Activated T-helper 2 cell treated with anti-CD3 and anti-CD28 coated beads, Interferon-gamma antibody, Interleukin-2, Interleukin-4, amounts not matched to agents 10 μg/mL and 5 μg/mL and 100 μg/mL, durations not matched to agents 14 hours and 24 hours and 36 hours (primary cell): ENCODE measurements around the gene PSME3IP1. TPM values are rescaled to one million over a fixed set of nuclear protein-coding genes. Genes with fewer than 3 reads are reported as not detected.
A peak's percentile ranks its signal among the peaks of the same experiment; 100 is the strongest.
"Not testable (repeated sequence)": the region's sequence is repeated elsewhere in the genome, so short reads cannot be mapped to it uniquely, and the experiment has no call there.

Experiments
- DNase-seq: peaks from one replicate; pipeline ENCODE4 v3.0.0; 2021; ENCODE audit warnings: low spot score
- H3K27ac Mint-ChIP-seq: one replicate; pipeline ENCODE4 v1.8.0; 2021; ENCODE audit warnings: mixed read lengths
- H3K27me3 Mint-ChIP-seq: one replicate; pipeline ENCODE4 v1.8.0; 2021; ENCODE audit warnings: low read depth, mixed read lengths
- H3K36me3 Mint-ChIP-seq: one replicate; pipeline ENCODE4 v1.8.0; 2021; ENCODE audit warnings: low read depth, mixed read lengths
- H3K4me1 Mint-ChIP-seq: one replicate; pipeline ENCODE4 v1.8.0; 2021; ENCODE audit warnings: low read depth, mixed read lengths
- H3K4me3 Mint-ChIP-seq: one replicate; pipeline ENCODE4 v1.8.0; 2021; ENCODE audit warnings: low read depth, mild to moderate bottlenecking, moderate library complexity, mixed read lengths
- H3K9me3 Mint-ChIP-seq: one replicate; pipeline ENCODE4 v1.8.0; 2021; ENCODE audit warnings: mixed read lengths
- intact Hi-C: fragments of 100-400 bp; cut with micrococcal nuclease; formaldehyde crosslinking; loops from one replicate; pipeline ENCODE4 v1.15.1; 2023
- total RNA-seq: library from RNA; stranded (reverse); gene quantifications from 2 replicates; pipeline ENCODE4 v1.2.3, GENCODE V29; 2022

Gene PSME3IP1
- total RNA-seq, 1 donor from 2014 or later, result 125 TPM

DNA sequence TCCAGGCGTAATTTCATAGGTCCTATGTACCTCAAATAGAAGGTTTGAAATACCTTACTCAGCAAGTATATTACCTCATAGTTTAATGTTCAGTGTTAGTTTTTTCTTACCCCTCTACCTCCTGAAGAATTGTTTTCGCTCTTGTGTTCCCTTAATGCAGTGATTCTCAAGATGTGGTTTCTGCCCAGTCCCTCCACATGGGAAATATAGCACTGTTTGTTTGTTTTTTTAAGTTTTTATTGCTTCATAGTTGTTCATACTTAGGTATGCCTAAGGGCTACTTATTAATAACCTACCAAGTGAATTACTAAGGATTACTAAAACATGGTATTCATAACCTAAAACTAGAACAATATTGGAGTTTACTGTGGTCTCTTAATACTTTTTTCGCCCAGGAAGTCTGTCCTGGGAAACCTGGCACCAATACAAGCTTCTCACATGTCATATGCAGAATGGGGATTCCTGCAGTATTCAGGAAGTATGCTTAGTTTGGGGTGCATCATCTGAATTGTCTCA lies 5.3 kb upstream of the PSME3IP1 start:
- Mint-ChIP-seq H3K4me1 (peaks cover 30% of the 10 kb centered on the region), H3K36me3 (peaks cover 20% of the 10 kb centered on the region), H3K27ac (no peak overlapping the region), H3K9me3 (no peaks in the 10 kb centered on the region), H3K4me3 (no peak overlapping the region), H3K27me3 (no peaks in the 10 kb centered on the region)
- no peak for DNase-seq
- intact Hi-C loops, result no loop called here

DNA sequence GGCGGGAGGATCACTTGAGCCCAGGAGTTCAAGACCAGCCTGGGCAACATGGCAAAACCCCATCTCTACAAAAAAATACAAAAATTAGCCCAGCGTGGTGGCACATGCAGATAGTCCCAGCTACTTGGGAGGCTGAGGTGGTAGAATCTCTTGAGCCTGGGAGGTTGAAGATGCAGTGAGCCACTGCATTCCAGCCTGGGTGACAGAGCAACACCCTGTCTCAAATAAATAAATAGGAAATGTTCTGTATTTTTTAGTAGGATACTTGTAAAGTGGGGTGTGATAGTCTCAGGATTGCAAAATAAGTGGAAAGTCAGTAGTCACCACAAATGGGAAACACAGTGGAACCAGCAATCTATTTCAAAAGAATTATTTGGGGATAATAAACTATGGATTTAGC lies 4.3 kb upstream of the PSME3IP1 start:
- peaks cover 31% of the 10 kb centered on the region for H3K4me1 Mint-ChIP-seq
- no peaks in the 10 kb centered on the region for H3K9me3 Mint-ChIP-seq
- H3K27me3 Mint-ChIP-seq, result no peaks in the 10 kb centered on the region
- DNase-seq, result no peak
- no peak overlapping the region for H3K4me3 Mint-ChIP-seq
- H3K27ac Mint-ChIP-seq, result no peak overlapping the region
- intact Hi-C loops, result no loop called here
- H3K36me3 Mint-ChIP-seq, result peaks cover 18% of the 10 kb centered on the region

DNA sequence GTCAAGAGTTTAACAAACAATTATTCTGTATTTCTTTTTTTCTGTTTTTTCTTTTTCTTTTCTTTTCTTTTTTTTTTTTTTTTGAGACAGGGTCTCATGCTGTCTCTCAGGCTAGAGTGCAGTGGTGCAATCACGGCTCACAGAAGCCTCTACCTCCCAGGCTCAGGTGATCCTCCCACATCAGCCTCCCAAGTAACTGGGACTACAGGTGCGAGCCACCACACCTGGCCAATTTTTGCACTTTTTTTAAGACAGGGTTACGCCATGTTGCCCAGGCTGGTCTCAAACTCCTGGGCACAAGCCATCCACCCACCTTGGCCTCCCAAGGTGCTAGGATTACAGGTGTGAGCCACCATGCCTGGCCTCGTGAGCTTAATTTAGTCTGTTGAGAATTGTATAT lies 3.7 kb upstream of the PSME3IP1 start:
- not testable (repeated sequence) for DNase-seq, H3K4me3 Mint-ChIP-seq, H3K27ac Mint-ChIP-seq, H3K9me3 Mint-ChIP-seq, H3K27me3 Mint-ChIP-seq
- Mint-ChIP-seq H3K36me3 (peaks cover 17% of the 10 kb centered on the region), H3K4me1 (peaks cover 35% of the 10 kb centered on the region)
- intact Hi-C loops, result loop anchor here (5.0 kb wide), 4 partner anchors 88 to 737 kb away; partner anchors contain the start of genes NUDT21 and OGFOD1

DNA sequence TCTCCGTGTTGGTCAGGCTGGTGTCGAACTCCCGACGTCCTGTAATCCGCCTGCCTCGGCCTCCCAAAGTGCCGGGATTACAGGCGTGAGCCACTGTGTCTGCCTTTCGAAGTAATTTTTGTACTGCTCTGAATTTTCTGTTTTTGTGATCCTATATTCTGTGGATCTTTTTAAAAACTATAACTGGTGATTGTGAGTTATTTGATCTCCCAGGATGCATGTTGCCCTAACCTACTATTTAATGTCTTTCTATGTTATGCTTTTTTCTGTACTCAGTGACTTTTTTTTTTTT lies 2.8 kb upstream of the PSME3IP1 start:
- Mint-ChIP-seq H3K9me3 (no peaks in the 10 kb centered on the region), H3K4me1 (peaks cover 36% of the 10 kb centered on the region), H3K27ac (no peak overlapping the region), H3K4me3 (no peak overlapping the region), H3K27me3 (no peaks in the 10 kb centered on the region), H3K36me3 (peaks cover 15% of the 10 kb centered on the region)
- DNase-seq, result no peak
- intact Hi-C loops, result loop anchor here (5.0 kb wide), 4 partner anchors 89 to 736 kb away; partner anchors contain the start of genes NUDT21 and OGFOD1

DNA sequence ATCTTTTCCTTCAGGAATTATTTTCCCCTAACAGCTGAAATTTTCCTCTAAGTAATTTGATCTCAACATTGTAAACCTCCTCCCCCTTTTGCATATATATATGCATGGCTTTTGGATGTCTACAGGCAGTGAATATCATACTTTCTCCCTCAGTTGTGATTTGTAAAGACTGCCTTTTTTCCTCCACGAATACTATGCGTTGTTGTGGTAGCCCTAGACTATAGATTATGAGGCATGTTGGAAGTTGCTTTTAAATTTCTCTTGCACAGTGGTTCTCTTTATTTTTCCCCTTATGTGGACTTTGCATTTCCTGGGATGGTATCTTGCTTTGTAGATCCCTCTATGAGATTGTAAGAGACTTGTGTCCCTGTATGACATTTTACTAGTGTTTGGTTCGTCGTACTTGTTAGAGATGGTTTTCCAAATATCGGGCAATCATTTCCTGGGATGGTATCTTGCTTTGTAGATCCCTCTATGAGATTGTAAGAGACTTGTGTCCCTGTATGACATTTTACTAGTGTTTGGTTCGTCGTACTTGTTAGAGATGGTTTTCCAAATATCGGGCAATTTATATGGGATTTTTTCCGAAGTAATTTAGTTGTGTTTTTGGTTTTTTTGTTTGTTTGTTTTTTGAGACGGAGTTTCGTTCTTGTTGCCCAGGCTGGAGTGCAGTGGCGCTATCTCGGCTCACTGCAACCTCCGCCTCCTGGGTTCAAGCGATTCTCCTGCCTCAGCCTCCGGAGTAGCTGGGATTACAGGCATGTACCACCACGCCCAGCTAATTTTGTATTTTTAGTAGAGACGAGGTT lies 2.3 kb upstream of the PSME3IP1 start:
- H3K4me3 Mint-ChIP-seq, result peak overlapping the region; percentile 98
- not testable (repeated sequence) for H3K27ac Mint-ChIP-seq, DNase-seq, H3K27me3 Mint-ChIP-seq, H3K9me3 Mint-ChIP-seq
- intact Hi-C loops, result loop anchor here (2.0 to 5.0 kb wide), 5 partner anchors 57 to 736 kb away; partner anchors contain the start of genes ARL2BP, NUDT21 and OGFOD1
- peaks cover 34% of the 10 kb centered on the region for H3K4me1 Mint-ChIP-seq
- peaks cover 16% of the 10 kb centered on the region for H3K36me3 Mint-ChIP-seq

DNA sequence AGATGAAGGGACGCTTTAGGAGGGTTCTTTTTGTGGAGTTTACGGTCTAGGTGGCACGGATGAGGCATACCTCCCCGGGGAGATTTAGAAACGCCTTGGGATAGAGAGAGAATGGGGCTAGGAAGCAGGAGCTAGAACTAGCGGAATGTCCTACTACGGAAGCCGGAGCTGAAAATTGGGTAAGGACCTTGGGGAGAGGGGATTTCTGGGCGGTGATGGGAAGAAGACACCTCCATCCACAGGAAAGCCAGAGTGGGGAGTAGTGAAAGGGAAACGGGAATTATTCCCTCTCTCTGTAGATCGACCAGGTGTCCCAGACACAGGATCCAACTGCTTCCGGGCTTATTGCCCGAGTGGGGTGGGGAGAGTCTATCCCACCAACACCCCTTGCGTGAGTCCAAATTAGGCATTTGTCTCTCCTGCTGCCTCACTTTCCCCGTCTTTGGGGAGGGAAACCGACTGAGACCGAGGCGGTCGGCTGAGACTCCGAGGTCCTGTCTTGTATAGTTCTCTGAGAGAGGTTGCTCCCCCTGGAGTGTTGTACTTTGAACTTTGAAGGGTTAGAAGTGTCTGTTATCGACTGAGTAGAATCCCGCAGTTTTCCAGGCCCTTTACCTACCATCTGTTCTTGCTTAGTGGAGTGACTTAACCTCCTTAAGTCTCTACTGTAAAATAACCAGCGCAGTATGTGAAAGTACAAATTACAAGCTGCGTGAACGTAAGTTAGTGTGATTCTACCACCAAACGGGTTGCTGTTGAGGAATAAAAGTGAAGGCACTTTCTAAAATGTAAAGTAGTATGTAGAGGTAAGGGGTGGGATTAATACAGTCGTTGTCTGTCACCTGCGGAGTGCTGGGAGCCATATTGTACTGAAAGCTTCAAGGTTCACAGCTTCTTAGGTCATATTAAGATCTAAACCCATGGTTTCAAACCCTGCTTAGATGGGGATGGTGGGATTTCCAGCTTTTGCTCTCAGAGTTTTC lies 1.3 kb upstream of the PSME3IP1 start:
- peaks cover 20% of the 10 kb centered on the region for H3K36me3 Mint-ChIP-seq
- peak overlapping the region; percentile 98 for H3K4me3 Mint-ChIP-seq
- peak overlapping the region; percentile 96 for H3K27ac Mint-ChIP-seq
- no peaks in the 10 kb centered on the region for H3K27me3 Mint-ChIP-seq
- H3K4me1 Mint-ChIP-seq, result peaks cover 35% of the 10 kb centered on the region
- intact Hi-C loops, result loop anchor here (2.0 to 5.0 kb wide), 5 partner anchors 58 to 735 kb away; partner anchors contain the start of genes ARL2BP, NUDT21 and OGFOD1
- H3K9me3 Mint-ChIP-seq, result no peaks in the 10 kb centered on the region
- peak; percentile 12 for DNase-seq

DNA sequence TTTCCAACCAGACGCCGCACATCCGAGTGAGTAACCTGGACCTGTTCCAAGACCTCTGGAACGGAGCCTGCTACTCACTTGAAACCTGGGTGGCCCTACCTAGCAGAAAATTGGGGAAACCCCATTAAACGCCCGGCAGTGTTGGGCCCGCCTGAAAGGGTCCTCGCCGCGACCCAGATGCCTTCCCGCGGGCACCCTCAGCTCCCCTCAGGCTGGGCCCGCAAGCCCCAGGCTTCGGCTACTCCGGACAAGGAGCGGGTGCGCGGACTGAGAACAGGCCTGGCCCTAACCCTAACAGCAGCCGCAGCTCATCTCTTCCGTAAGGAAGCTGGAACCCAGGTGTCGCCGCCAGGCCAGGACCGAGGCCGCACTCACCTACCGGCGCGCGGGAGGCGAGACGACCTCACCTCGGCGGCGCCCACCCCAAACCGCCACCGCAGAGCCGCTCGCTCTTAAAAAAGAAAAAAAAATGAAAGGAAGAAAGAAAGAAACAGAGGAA lies 344 bp downstream of the PSME3IP1 start:
- Mint-ChIP-seq H3K27ac (peak overlapping the region; percentile 96), H3K4me3 (peak overlapping the region; percentile 98), H3K4me1 (peaks cover 36% of the 10 kb centered on the region), H3K27me3 (no peaks in the 10 kb centered on the region), H3K36me3 (peaks cover 20% of the 10 kb centered on the region), H3K9me3 (no peaks in the 10 kb centered on the region)
- no peak for DNase-seq
- intact Hi-C loops, result loop anchor here (5.0 kb wide), 4 partner anchors 92 to 733 kb away; partner anchors contain the start of genes NUDT21 and OGFOD1

DNA sequence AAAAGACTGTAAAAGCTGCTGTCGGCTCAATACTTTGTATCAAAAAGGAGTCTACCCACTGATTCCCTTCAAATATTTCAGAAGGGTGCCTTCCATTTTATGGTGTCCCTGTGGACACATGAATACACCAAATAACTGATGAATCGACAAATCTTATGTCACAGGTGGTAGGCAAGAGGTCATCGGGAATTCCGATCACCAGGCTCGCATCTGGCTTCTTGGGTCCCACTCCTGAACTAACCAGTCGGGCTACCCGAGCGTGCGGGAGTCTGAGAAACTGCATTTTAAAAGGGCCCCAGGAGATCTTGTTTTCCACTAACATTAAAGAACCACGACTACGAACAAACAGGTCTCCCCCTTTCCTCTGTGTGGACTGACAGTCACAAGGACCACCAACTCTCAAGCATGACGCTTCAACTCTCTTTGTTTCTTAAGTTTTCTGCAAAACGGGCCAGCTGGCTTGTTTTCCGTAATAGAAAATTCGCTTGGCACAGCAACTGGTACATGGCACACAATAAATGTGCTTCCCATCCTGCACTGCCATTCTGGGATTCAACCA lies 873 bp downstream of the PSME3IP1 start:
- peak; percentile 9 for DNase-seq
- Mint-ChIP-seq H3K27ac (peak overlapping the region; percentile 96), H3K27me3 (no peaks in the 10 kb centered on the region), H3K4me1 (peaks cover 36% of the 10 kb centered on the region), H3K9me3 (no peaks in the 10 kb centered on the region), H3K4me3 (peak overlapping the region; percentile 98), H3K36me3 (peaks cover 20% of the 10 kb centered on the region)
- intact Hi-C loops, result loop anchor here (5.0 kb wide), 4 partner anchors 92 to 733 kb away; partner anchors contain the start of genes NUDT21 and OGFOD1

DNA sequence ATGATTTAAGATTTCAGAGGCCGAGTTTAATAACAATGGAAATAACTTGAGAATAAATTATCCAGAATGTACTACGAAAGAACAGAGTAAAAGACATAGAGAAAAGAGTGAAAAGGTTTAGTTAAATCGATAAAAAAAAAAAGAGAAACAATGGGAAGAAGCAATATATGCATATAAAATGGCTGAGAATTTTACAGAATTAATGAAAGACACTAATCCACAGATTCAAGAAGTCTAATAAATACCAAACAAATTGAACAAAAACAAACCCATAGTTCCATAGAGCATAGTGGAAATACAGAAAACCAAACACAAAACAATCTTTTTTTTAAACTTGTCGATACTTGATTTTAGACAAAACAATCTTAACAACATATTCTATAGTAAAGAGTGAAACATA lies 1.7 kb downstream of the PSME3IP1 start:
- Mint-ChIP-seq H3K4me3 (peak overlapping the region; percentile 98), H3K9me3 (no peaks in the 10 kb centered on the region), H3K4me1 (peaks cover 34% of the 10 kb centered on the region), H3K27ac (peak overlapping the region; percentile 33), H3K27me3 (no peaks in the 10 kb centered on the region), H3K36me3 (peaks cover 19% of the 10 kb centered on the region)
- DNase-seq, result no peak
- intact Hi-C loops, result no loop called here

DNA sequence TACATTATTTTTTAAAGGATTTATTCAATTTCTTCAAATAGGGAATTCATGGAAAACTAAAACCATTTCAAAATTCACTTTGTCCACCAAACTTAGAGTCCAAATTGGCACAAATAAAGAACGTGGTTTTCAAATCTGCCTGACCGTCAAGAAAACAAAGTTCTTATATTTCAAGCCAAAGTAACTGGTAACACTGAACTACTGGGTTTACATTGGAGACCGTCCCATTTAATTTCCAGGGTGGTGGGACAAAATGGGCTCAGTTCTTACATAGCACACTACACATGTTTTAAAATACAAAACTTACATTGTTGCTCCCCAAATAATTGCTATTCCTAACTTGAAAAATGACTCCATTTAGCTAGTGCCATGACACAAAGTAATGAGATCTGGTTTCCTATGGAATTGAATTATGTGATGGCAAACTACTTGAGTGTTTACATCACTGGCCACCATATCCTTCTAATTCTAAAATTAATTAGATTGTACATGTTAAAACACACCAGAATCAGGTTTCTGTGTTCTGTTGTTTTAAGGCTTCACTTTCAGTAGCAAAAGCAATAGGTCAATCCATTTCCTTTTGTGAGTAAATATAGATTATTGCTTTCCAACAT lies 6.5 kb downstream of the PSME3IP1 start:
- Mint-ChIP-seq H3K36me3 (peaks cover 23% of the 10 kb centered on the region), H3K4me3 (no peak overlapping the region), H3K9me3 (no peaks in the 10 kb centered on the region), H3K4me1 (peaks cover 13% of the 10 kb centered on the region), H3K27me3 (no peaks in the 10 kb centered on the region), H3K27ac (no peak overlapping the region)
- DNase-seq, result no peak
- intact Hi-C loops, result no loop called here

DNA sequence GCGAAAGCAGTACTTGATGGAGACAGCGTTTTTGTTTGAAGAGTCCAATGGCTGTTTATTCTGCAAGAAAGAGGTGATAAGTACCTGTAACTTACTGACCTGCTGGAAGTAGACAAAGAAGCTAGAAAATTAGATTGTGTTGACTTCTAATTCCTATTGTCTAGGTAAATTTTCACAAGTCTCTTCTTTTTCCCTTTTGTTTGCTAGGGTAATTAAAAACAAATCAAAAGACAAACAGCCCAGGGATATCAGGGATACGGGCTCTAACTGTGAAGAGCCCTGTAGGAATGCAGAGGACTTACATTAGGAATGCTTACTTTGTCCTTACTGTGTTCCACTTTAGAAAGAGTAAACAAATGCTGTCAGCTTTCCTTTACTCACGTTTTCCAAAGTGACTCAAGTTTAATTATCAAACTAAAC lies 7.0 kb downstream of the PSME3IP1 start:
- no peaks in the 10 kb centered on the region for H3K9me3 Mint-ChIP-seq
- DNase-seq, result no peak
- H3K4me1 Mint-ChIP-seq, result peaks cover 8% of the 10 kb centered on the region
- H3K4me3 Mint-ChIP-seq, result no peak overlapping the region
- H3K36me3 Mint-ChIP-seq, result peaks cover 21% of the 10 kb centered on the region
- H3K27me3 Mint-ChIP-seq, result no peaks in the 10 kb centered on the region
- H3K27ac Mint-ChIP-seq, result no peak overlapping the region
- intact Hi-C loops, result no loop called here

DNA sequence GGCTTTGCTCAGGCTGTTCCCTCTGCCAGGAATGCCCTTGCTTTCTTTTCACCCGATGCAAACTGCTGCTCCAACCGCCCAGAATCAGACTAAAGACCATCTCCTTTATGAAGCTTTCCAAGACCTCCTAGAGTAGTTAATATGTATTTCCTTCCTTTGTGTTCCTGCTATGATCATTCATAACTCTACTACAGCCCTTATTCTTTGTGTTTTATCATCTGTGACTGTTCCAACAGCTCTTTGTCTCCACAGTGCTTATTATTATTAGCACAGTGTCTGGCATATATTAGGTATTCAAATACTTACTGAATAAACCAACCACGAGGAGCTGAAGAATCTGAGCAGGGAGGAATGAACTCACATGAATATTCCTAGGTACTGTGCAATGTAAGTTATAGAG lies 7.6 kb downstream of the PSME3IP1 start:
- intact Hi-C loops, result no loop called here
- peaks cover 23% of the 10 kb centered on the region for H3K36me3 Mint-ChIP-seq
- H3K4me1 Mint-ChIP-seq, result peaks cover 6% of the 10 kb centered on the region
- no peaks in the 10 kb centered on the region for H3K27me3 Mint-ChIP-seq
- H3K4me3 Mint-ChIP-seq, result no peak overlapping the region
- H3K9me3 Mint-ChIP-seq, result no peaks in the 10 kb centered on the region
- DNase-seq, result no peak
- no peak overlapping the region for H3K27ac Mint-ChIP-seq
